Posterior vena cava (tissue), 2 donors: Measurements from ENCODE around the gene KLC1. TPM values are rescaled to one million over a fixed set of nuclear protein-coding genes. Genes with fewer than 3 reads are reported as not detected.

Source experiments
- DNase-seq: peaks from one replicate; pipeline ENCODE4 v3.0.0-alpha.2; 2020; ENCODE audit warnings: low spot score
- intact Hi-C, 2 donors: fragments of 100-400 bp; cut with DNase I; formaldehyde crosslinking; loops; one replicate each; pipeline versions ENCODE4 v1.14.1 to v1.14.2; 2022 to 2023
- total RNA-seq, 2 donors: library from RNA; stranded (reverse); fragmentation: NEBNext Ultra II Directional; extraction: Animal tissue kit (Norgen Biotek cat#: 25700); gene quantifications; one replicate each; pipeline ENCODE4 v1.2.1, GENCODE V29; 2021
- donor health status: DM: yes; HTN: yes; CAD: no.
- donor health status: DM: yes; HTN: yes; CAD: no.

The KLC1 gene
- total RNA-seq, 2 donors from 2014 or later = 169 to 192 TPM

- intact Hi-C loops = no loop called here
- peak; percentile 73 for DNase-seq
These were observed 108.5 kb downstream of the KLC1 start for GRCh38 chr14:103737432-103738045.

- intact Hi-C loops = no loop called here
- DNase-seq = peak; percentile 8
These were observed 109.2 kb downstream of the KLC1 start for GRCh38 chr14:103738166-103738565.

- intact Hi-C loops = no loop called here
- DNase-seq = peak; percentile 73
These were observed 109.9 kb downstream of the KLC1 start for GRCh38 chr14:103738701-103739451.

GRCh38 chr14:103739466-103739792 is 110.4 kb downstream of the KLC1 start:
- no peak for DNase-seq
- intact Hi-C loops = no loop called here

GRCh38 chr14:103739793-103740501 is 110.9 kb downstream of the KLC1 start:
- peak; percentile 70 for DNase-seq
- intact Hi-C loops = no loop called here

GRCh38 chr14:103740991-103741689 is 112.1 kb downstream of the KLC1 start:
- intact Hi-C loops = no loop called here
- no peak for DNase-seq

- intact Hi-C loops = no loop called here
These were observed 112.9 kb downstream of the KLC1 start for GRCh38 chr14:103741876-103742275.

GRCh38 chr14:103742499-103743255 is 113.7 kb downstream of the KLC1 start:
- intact Hi-C loops = no loop called here
- DNase-seq = no peak

More at GRCh38 chr14:103741876-103742275, 112.9 kb downstream of the KLC1 start:
- DNase-seq = no peak

GRCh38 chr14:103743691-103744090 is 114.7 kb downstream of the KLC1 start:
- DNase-seq = no peak
- intact Hi-C loops = no loop called here

- intact Hi-C loops = no loop called here
These were observed 115.8 kb downstream of the KLC1 start for GRCh38 chr14:103744621-103745395.

GRCh38 chr14:103745424-103745823 is 116.4 kb downstream of the KLC1 start:
- DNase-seq = no peak
- intact Hi-C loops = no loop called here

More at GRCh38 chr14:103744621-103745395, 115.8 kb downstream of the KLC1 start:
- DNase-seq = no peak

GRCh38 chr14:103746701-103747100 is 117.7 kb downstream of the KLC1 start:
- no peak for DNase-seq
- intact Hi-C loops = no loop called here

- no peak for DNase-seq
- intact Hi-C loops = no loop called here
These were observed 119.5 kb downstream of the KLC1 start for GRCh38 chr14:103748534-103748857.

- intact Hi-C loops = no loop called here
- no peak for DNase-seq
These were observed 120.4 kb downstream of the KLC1 start for GRCh38 chr14:103749452-103749851.

GRCh38 chr14:103749860-103750259 is 120.8 kb downstream of the KLC1 start:
- no peak for DNase-seq
- intact Hi-C loops = no loop called here
